GM21529 (cell line): Measurements from ENCODE around the gene KIFC3.
"Not testable (repeated sequence)": the region's sequence is repeated elsewhere in the genome, so short reads cannot be mapped to it uniquely, and the experiment has no call there.

Source experiments
- ATAC-seq: cut with Tn5 transposase; IDR thresholded peaks from one replicate; pipeline ENCODE4 v1.9.1; 2021; ENCODE audit not compliant: unreplicated experiment

The KIFC3 gene

GRCh38 chr16:57826052-57826451 lies 23.8 kb upstream of the KIFC3 start:
- no peak for ATAC-seq

- ATAC-seq: no peak
Observed at GRCh38 chr16:57825298-57826044, 23.2 kb upstream of the KIFC3 start.

- no peak for ATAC-seq
Observed at GRCh38 chr16:57824888-57825287, 22.6 kb upstream of the KIFC3 start.

GRCh38 chr16:57823836-57824235 lies 21.5 kb upstream of the KIFC3 start:
- no peak for ATAC-seq

- ATAC-seq: no peak
Observed at GRCh38 chr16:57822856-57823255, 20.6 kb upstream of the KIFC3 start.

- no peak for ATAC-seq
Observed at GRCh38 chr16:57822018-57822553, 19.8 kb upstream of the KIFC3 start.

GRCh38 chr16:57821149-57821971 lies 19.1 kb upstream of the KIFC3 start:
- no peak for ATAC-seq

GRCh38 chr16:57818377-57819064 lies 16.2 kb upstream of the KIFC3 start:
- ATAC-seq: no peak

GRCh38 chr16:57817680-57818079 lies 15.4 kb upstream of the KIFC3 start:
- ATAC-seq: no peak

- ATAC-seq: peak; percentile 64
Observed at GRCh38 chr16:57815987-57816745, 13.9 kb upstream of the KIFC3 start.

GRCh38 chr16:57814896-57815295 lies 12.6 kb upstream of the KIFC3 start:
- no peak for ATAC-seq

- no peak for ATAC-seq
Observed at GRCh38 chr16:57813466-57813865, 11.2 kb upstream of the KIFC3 start.

- ATAC-seq: not testable (repeated sequence)
Observed at GRCh38 chr16:57811340-57811739, 9.0 kb upstream of the KIFC3 start.

GRCh38 chr16:57810197-57811031 lies 8.1 kb upstream of the KIFC3 start:
- peak; percentile 99 for ATAC-seq

GRCh38 chr16:57809276-57810196 lies 7.2 kb upstream of the KIFC3 start:
- no peak for ATAC-seq

- no peak for ATAC-seq
Observed at GRCh38 chr16:57808589-57809228, 6.4 kb upstream of the KIFC3 start.

GRCh38 chr16:57807968-57808528 lies 5.8 kb upstream of the KIFC3 start:
- ATAC-seq: peak; percentile 27
